ENCODE measurements around the gene B3GNT5. TPM values are rescaled to one million over a fixed set of nuclear protein-coding genes. Genes with fewer than 3 reads are reported as not detected.

The B3GNT5 gene
- total RNA-seq, 1 experiment from 2014 or later: 0.21 TPM

GRCh38 chr3:183301937-183302580 lies 49.0 kb downstream of the B3GNT5 start:
- DNase-seq (ENCODE audit: low read depth, low spot score): no peak
- in situ Hi-C loops (cut with HindIII; ENCODE audit: low pct_unique_long_range_greater_than_20kb, low sequenced_read_pairs): loop anchor here (25.0 kb wide), 1 partner anchor 190 kb away; no protein-coding TSS in a partner anchor

GRCh38 chr3:183303690-183304089 lies 50.6 kb downstream of the B3GNT5 start:
- in situ Hi-C loops (cut with HindIII; ENCODE audit: low pct_unique_long_range_greater_than_20kb, low sequenced_read_pairs): loop anchor here (25.0 kb wide), 1 partner anchor 191 kb away; no protein-coding TSS in a partner anchor

DNA sequence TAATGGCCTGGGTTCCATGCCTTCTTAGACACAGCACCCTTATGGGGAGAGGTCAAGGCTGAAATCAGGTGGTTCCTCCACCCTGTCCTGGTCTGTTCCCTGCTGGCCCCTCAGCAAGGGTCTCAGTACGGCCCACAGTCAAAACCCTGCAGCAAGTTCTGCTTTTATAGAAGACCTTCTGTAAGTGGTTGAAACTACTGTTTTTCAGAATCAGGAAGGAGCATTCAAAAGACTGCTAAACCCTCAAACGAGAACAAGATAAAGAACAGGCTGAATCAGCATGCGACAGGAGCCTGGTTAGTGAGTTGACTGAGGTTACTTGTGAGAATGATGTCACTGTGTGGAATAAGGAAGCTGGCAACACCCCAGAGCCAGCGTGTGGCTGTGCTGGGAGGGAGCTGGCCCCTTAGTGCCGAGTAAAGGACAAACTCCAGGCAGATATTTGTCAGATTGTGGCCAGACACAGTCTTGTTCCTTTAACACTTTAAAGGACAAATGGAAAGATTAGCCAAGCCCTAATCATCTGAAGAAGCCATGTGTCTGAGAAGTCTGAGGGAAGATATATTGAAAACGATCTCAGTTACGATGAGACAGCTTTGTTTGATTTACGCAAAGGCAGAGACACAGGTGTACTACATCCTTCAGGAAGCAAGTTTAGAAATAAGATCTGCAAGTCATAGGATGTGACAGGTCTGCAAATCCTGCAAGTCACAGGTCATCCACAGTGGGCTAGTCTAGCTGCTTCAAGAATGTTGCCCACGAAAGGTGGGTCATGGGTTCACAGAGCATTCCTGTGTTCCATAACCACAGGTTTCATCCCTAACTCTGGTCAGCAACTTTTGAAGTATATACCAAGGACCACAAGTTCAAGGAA lies 54.0 kb downstream of the B3GNT5 start:
- in situ Hi-C loops (cut with HindIII; ENCODE audit: low pct_unique_long_range_greater_than_20kb, low sequenced_read_pairs): loop anchor here (25.0 kb wide), 1 partner anchor 195 kb away; no protein-coding TSS in a partner anchor
- DNase-seq (ENCODE audit: low read depth, low spot score): no peak

More at GRCh38 chr3:183303690-183304089, 50.6 kb downstream of the B3GNT5 start:
- DNase-seq (ENCODE audit: low read depth, low spot score): no peak

DNA sequence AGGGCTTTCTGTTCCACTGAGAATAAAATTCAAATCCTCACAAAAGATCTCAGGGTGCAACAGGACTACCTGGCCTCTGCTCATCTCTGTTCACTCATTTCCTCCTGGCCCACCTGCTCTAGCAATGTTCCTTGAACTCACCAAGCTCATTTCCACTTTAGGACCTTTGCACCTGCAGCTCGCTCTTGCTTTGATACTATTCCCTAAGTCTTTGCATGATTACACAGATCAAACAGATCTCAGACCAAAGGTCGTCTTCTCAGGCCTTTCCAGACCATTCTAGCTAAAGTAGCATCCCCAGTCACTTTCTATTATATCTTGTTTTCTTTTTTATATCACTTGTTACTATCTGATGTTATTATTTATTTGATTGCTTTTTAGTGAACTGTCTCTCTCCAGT lies 54.7 kb downstream of the B3GNT5 start:
- in situ Hi-C loops (cut with HindIII; ENCODE audit: low pct_unique_long_range_greater_than_20kb, low sequenced_read_pairs): loop anchor here (25.0 kb wide), 1 partner anchor 195 kb away; no protein-coding TSS in a partner anchor

GRCh38 chr3:183308751-183309150 lies 55.7 kb downstream of the B3GNT5 start:
- in situ Hi-C loops (cut with HindIII; ENCODE audit: low pct_unique_long_range_greater_than_20kb, low sequenced_read_pairs): loop anchor here (25.0 kb wide), 1 partner anchor 196 kb away; no protein-coding TSS in a partner anchor
- DNase-seq (ENCODE audit: low read depth, low spot score): no peak

More for the DNA sequence above, 54.7 kb downstream of the B3GNT5 start:
- DNase-seq (ENCODE audit: low read depth, low spot score): no peak

GRCh38 chr3:183309276-183309675 lies 56.2 kb downstream of the B3GNT5 start:
- in situ Hi-C loops (cut with HindIII; ENCODE audit: low pct_unique_long_range_greater_than_20kb, low sequenced_read_pairs): loop anchor here (25.0 kb wide), 1 partner anchor 197 kb away; no protein-coding TSS in a partner anchor
- DNase-seq (ENCODE audit: low read depth, low spot score): no peak

- DNase-seq (ENCODE audit: low read depth, low spot score): no peak
- in situ Hi-C loops (cut with HindIII; ENCODE audit: low pct_unique_long_range_greater_than_20kb, low sequenced_read_pairs): loop anchor here (25.0 kb wide), 1 partner anchor 199 kb away; no protein-coding TSS in a partner anchor
These were observed 57.9 kb downstream of the B3GNT5 start for GRCh38 chr3:183310936-183311335.

- in situ Hi-C loops (cut with HindIII; ENCODE audit: low pct_unique_long_range_greater_than_20kb, low sequenced_read_pairs): loop anchor here (25.0 kb wide), 1 partner anchor 200 kb away; no protein-coding TSS in a partner anchor
- DNase-seq (ENCODE audit: low read depth, low spot score): no peak
These were observed 59.4 kb downstream of the B3GNT5 start for GRCh38 chr3:183312433-183312832.

DNA sequence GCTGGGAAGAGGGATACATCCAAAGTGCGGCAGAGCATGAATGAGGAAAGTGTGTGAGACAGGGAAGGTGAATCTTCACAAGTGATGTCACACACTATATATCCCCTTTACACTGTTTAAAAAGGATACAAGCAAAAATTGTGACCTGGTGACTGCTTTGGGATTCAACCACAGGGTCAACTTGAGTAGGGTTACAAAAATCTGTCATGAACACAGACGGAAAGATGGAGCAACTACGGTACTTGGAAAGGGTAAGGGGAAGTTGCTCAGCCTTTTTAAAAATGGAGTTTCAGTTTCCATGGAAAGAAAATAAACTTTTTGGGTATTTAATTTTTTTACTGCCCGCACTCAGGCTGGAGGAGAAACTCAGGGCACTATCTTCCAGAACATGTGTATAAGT lies 60.3 kb downstream of the B3GNT5 start:
- in situ Hi-C loops (cut with HindIII; ENCODE audit: low pct_unique_long_range_greater_than_20kb, low sequenced_read_pairs): loop anchor here (25.0 kb wide), 1 partner anchor 201 kb away; no protein-coding TSS in a partner anchor
- no peak for DNase-seq (ENCODE audit: low read depth, low spot score)

DNA sequence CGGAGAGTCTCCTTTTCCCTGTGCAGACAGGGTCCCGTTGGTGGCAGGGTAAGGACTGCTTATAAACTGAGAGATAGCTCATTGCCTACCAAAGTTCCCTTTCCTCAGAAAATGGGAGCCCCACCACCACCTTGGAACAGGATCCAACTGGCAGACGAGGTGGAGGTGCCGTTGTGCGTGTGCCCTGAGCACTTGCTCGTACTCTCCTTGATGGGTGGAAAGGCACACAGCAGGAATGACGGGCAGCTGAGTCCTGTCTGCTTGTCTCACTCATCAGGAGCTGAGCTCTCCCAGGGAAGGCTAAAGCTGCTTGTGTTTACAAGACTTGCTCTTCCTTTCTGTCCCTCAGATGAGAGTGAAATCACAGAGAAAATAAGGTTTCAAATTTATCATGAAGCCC lies 60.7 kb downstream of the B3GNT5 start:
- no peak for DNase-seq (ENCODE audit: low read depth, low spot score)
- in situ Hi-C loops (cut with HindIII; ENCODE audit: low pct_unique_long_range_greater_than_20kb, low sequenced_read_pairs): loop anchor here (25.0 kb wide), 1 partner anchor 201 kb away; no protein-coding TSS in a partner anchor

DNA sequence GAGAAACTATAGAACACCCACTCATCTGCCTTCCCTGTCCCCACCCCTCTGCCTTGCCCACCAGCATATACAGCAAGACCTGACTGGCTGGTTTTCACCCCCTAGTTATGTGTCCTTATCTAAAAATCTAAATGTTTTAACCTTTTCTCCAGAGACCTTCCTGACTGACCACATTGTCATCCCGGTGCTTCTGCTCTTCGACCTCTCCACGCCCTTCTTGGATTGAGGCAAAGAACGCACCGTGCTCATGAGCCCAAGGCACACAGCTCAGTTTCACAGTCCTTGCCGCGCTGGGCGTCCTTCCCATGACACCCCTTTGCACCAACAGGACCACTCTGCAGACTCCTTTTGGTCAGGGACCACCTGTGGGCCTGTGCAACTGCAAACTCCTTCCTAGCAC lies 62.7 kb downstream of the B3GNT5 start:
- in situ Hi-C loops (cut with HindIII; ENCODE audit: low pct_unique_long_range_greater_than_20kb, low sequenced_read_pairs): loop anchor here (25.0 kb wide), 1 partner anchor 203 kb away; no protein-coding TSS in a partner anchor
- no peak for DNase-seq (ENCODE audit: low read depth, low spot score)

DNA sequence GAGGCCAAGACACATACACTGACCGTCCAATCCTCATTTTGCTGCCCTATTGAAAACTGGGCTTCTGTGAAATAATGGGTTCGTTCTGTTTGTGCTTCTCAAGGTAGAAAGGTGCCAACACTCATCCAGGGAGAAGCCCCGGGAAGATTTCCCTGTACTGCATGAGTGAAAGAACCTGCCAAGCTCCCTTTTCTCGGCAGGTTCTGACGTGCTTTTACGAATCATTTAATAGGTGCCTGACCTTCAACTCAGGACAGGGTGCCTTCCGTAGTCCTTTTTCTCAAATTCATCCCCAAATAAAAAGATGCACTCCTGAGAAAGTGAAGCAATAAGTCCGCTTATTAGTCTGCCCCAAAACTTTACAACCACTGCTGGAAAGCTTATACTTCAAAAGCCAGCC lies 64.2 kb downstream of the B3GNT5 start:
- in situ Hi-C loops (cut with HindIII; ENCODE audit: low pct_unique_long_range_greater_than_20kb, low sequenced_read_pairs): loop anchor here (25.0 kb wide), 1 partner anchor 205 kb away; no protein-coding TSS in a partner anchor
- DNase-seq (ENCODE audit: low read depth, low spot score): no peak

- in situ Hi-C loops (cut with HindIII; ENCODE audit: low pct_unique_long_range_greater_than_20kb, low sequenced_read_pairs): loop anchor here (25.0 kb wide), 1 partner anchor 206 kb away; no protein-coding TSS in a partner anchor
- DNase-seq (ENCODE audit: low read depth, low spot score): no peak
These were observed 65.1 kb downstream of the B3GNT5 start for GRCh38 chr3:183317886-183318865.

DNA sequence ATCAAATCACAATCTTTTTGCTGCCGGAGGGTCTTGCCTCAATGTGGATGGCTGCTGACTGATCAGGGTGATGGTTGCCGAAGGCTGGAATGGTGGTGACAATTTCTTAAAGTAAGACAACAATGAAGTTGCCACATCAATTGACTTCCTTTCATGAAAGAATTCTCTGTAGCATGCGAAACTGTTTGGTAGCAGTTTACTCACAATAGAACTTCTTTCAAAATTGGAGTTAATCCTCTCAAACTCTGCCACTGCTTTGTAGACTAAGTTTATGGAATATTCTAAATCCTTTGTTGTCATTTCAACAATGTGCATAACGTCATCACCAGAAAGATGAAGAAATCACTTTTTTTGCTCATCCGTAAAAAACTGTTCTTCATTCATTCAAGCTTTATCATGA lies 65.8 kb downstream of the B3GNT5 start:
- DNase-seq (ENCODE audit: low read depth, low spot score): no peak
- in situ Hi-C loops (cut with HindIII; ENCODE audit: low pct_unique_long_range_greater_than_20kb, low sequenced_read_pairs): loop anchor here (25.0 kb wide), 1 partner anchor 207 kb away; no protein-coding TSS in a partner anchor

GRCh38 chr3:183319371-183319770 lies 66.3 kb downstream of the B3GNT5 start:
- in situ Hi-C loops (cut with HindIII; ENCODE audit: low pct_unique_long_range_greater_than_20kb, low sequenced_read_pairs): loop anchor here (25.0 kb wide), 1 partner anchor 207 kb away; no protein-coding TSS in a partner anchor
- no peak for DNase-seq (ENCODE audit: low read depth, low spot score)
